GM18861 (cell line): ENCODE results near the gene GADD45GIP1.
"Not testable (repeated sequence)": the region's sequence is repeated elsewhere in the genome, so short reads cannot be mapped to it uniquely, and the experiment has no call there.

ENCODE experiments used
- ATAC-seq: cut with Tn5 transposase; IDR thresholded peaks from one replicate; pipeline ENCODE4 v1.9.1; 2021; ENCODE audit not compliant: unreplicated experiment

GADD45GIP1 gene

DNA sequence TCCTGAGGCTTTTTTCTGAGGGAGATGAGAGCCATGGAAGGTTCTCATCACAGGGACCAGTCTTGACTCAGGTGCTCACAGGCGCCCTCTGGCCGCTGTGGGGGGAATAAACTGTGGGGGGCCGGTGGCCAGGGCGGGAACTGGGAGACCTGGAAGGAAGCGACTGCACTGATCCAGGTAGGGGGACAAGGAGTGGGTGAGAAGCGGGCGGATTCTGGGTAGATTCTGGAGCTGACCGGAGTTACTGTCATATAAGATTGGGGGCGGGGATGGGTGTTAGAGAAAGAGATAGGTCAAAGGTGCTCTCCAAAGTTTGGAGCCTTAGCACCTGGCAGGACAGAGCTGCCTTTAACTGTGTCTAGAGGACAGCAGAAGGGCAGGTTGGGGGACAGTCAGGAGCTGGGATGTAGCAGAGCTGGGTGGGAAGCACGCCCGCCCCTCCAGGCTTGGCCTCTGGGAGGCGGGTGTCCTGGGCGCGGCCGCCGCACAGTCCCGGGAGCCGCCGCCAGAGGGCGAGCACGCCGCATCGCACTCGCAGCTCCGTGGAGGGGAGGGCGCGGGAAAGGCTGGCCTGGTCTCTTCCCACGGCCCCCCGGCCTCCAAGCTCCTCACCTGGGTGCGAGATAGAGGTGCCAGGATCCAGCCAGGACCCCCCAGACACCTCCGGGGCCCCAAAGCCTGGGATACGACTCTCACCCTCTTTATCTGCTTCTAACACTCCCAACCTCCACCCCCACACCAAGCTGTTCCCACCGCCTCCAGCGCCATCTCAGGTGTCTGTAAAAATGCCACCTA lies 8.2 kb upstream of the GADD45GIP1 start:
- ATAC-seq: no peak

DNA sequence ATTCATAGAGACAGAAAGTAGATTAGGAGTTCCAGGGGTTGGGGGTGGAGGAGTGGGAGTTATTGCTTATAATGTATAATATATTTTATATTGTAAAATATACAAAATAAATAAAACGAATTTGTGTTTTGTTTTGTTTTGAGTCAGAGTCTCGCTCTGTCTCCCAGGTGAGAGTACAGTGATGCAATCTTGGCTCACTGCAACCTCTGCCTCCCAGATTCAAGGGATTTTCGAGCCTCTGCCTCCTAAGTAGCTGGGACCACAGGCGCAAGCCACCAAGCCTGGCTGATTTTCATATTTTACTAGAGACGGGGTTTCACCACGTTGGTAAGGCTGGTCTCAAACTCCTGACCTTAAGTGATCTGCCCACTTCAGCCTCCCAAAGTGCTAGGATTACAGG lies 2.5 kb upstream of the GADD45GIP1 start:
- ATAC-seq: no peak

DNA sequence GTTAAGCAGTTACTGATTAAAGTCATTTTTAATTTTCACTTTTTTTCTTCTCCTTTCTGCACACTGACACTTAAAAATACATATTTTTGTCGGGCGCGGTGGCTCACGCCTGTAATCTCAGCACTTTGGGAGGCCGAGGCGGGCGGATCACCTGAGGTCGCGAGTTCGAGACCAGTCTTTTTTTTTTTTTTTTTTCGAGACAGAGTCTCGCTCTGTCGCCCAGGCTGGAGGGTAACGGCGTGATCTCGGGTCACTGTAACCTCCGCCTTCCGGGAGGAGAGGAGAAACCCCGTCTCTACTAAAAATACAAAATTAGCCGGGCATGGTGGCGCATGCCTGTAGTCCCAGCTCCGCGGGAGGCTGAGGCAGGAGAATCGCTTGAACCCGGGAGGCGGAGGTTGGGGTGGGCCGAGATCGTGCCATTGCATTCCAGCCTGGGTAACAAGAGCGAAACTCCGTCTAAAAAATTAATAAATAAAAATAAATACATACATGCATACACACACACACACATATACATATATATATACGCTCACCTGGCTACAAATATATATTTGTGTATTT lies 448 bp upstream of the GADD45GIP1 start:
- ATAC-seq: not testable (repeated sequence)

DNA sequence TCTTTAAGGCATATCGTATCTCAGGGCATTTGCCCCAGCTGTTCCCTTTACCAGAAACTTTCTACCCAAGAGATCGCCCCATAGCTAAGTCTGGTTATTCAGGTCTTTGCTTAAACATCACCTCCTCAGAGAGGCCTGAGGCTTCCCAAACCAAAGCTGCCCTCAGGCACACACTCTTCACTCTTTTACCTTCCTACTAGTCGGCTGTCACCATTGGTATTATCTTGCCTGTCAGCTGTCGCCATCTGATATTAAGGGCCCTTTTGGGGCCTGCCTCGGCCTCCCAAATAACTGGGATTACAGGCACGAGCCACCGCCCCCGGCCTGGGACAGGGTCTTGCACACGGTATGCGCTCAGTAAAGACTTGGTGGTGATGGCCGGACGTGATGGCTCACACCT lies 1.0 kb downstream of the GADD45GIP1 start:
- ATAC-seq: no peak

DNA sequence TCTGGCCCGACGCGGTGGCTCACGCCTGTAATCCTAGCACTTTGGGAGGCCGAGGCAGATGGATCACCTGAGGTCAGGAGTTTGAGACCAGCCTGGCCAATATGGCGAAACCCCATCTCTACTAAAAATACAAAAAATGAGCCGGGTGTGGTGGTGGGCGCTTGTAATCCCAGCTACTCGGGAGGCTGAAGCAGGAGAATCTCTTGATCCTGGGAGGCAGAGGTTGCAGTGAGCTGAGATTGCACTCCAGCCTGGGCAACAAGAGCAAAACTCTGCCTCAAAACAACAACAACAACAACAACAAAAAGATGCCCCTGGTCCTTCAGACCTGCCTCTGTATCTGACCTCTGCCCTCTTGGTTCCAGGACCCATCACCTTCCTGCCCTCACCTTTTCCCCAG lies 1.4 kb downstream of the GADD45GIP1 start:
- not testable (repeated sequence) for ATAC-seq

DNA sequence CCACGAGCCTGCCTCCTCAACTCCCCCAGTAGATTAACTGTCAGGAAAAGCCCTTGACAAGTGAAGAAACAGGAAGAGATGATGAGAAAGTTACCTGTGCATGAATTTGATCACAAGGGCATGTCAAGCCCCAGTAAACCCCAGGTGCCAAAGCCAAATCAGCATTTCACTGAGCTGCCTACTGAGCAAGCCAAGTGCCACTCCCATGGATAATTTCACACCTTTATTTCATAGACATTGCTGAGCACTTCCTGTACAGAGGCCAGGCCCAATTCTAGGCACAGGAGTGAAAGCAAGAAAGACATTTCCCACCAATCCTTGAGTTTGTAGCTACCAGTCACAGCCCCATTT lies 2.4 kb downstream of the GADD45GIP1 start:
- no peak for ATAC-seq

DNA sequence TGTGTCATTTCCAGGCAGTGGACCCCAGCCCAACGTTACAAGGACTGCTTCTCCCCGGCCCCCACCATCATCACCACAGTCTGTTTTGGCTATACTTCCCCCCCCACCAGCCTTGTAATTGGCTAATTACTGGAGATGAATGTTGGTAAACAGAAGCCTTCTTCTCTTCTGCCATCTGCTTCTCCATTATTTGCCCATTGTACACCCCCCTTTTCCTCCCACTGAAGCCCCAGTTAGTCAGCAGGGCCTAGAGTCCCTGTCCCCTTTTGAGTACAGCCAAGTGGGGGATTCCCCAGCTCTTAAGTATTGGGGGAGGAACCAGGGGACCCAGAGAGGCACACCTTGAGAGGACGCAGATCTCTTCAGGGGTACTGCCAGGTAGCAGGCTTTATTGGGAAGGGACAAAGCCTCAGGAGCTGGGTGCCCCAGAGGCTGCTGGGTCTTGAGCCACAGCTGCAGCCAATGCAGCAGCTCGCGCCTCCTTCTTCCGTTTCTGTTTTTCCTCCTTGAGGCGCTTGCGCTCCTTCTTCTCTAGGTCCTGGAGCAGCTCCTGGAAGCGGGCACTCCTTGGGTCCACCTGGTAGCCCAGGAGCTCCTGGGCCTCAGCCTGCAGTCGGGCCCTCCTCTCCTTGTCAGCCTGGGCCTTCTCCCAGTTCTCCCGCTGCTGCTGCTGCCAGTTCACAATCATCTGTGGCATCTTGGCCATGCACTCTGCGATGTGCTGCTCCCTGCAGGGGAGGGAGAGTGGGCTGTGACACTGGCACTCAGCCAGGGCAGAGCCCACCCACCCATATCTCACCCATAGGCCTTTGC lies 3.0 kb downstream of the GADD45GIP1 start:
- no peak for ATAC-seq

DNA sequence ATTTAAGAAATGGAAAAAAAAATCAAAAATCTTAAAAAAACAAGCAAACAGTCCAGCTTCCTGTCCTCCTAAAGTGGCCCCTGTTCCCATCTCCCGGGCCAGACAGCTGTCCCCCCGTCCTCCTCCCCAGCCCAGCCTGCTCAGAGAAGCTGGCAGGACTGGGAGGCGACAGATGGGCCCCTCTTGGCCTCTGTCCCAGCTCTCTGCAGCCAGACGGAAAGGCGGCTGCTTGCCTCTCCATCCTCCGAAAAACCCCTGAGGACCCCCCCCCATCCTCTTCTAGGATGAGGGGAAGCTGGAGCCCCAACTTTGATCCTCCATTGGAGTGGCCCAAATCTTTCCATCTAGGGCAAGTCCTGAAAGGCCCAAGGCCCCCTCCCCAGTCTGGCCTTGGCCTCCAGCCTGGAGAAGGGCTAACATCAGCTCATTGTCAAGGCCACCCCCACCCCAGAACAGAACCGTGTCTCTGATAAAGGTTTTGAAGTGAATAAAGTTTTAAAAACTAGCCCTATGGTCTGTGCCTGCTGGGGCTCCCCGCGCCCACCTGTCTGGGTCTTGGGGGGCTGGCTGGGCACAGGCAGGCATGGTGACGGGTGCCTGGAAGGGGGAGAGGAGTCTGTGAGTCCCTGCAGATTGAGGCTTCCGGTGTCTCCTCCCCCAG lies 3.8 kb downstream of the GADD45GIP1 start:
- no peak for ATAC-seq

DNA sequence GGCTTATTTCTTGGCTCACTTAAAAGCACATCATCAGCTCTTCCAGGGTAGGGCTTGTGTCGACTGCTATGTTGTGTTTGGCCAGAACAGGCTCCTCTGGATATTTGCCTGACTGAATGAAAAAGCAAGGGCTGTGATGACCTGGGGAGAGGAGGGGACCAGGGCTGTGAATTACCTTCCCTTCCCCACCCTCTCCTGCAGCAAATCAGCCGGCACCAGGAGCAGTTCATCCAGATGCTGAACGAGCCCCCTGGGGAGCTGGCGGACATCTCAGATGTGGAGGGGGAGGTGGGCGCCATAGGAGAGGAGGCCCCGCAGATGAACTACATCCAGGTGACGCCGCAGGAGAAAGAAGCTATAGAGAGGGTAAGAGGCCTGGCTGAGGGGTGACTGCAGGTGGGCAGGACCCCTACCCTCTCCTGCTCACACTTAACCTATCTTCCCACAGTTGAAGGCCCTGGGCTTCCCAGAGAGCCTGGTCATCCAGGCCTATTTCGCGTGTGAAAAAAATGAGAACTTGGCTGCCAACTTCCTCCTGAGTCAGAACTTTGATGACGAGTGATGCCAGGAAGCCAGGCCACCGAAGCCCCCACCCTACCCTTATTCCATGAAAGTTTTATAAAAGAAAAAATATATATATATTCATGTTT lies 4.4 kb downstream of the GADD45GIP1 start:
- no peak for ATAC-seq

DNA sequence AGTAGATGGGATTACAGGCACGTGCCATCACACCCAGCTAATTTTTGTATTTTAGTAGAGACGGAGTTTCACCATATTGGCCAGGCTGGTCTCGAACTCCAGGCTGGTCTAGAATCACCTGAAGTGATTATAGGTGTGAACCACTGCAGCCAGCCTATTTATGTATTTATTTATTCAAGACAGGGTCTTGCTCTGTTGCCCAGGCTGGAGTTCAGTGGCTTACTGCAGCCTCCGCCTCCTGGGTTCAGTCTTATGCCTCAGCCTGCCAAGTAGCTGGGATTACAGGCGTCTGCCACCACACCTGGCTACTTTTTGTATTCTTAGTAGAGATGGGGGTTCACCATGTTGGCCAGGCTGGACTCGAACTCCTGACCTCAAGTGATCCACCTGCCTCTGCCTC lies 5.0 kb downstream of the GADD45GIP1 start:
- not testable (repeated sequence) for ATAC-seq

DNA sequence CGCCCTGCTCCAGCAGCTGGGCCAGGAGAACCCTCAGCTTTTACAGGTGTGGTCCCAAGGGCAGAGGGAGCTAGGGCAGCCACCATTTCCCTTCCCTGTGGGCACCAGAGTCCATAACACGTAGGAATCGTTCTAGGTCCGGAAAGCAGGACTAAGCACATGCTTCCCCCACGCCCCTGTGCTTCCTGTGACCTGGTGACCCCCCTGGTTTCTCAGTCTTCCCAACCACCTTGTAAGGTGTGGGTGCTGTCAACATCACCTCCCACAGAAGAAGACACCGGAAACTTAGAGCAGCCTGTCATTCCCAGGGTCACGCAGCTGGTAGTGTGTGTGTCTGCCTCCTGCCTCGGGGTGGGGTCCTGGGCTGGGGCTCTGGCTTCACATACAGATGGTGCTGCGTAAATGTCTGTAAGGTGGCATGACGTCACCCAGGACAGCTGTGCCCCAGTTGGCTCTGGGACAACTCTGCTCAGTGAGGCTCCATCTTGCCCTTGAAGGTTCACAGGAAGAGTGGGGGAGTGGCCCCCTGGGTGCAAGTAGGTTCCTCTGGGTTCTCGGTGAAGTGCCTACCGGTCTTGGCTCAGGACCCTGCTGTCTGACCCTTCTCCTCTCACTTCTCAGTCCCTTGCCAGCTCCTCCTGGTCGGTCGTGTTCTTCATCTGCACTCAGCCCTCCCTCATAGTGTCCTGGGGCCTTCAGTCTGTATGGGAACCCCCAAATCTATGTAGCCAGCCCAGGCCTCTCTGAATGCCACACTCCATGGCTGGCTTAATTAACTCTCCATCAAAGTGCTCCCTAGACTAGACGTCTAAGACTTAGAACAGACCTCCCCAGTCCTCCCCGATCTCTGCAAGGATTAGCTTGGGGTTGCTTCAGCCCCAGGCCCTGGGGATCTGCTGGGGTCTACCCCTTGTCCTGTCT lies 7.4 kb downstream of the GADD45GIP1 start:
- ATAC-seq: no peak

DNA sequence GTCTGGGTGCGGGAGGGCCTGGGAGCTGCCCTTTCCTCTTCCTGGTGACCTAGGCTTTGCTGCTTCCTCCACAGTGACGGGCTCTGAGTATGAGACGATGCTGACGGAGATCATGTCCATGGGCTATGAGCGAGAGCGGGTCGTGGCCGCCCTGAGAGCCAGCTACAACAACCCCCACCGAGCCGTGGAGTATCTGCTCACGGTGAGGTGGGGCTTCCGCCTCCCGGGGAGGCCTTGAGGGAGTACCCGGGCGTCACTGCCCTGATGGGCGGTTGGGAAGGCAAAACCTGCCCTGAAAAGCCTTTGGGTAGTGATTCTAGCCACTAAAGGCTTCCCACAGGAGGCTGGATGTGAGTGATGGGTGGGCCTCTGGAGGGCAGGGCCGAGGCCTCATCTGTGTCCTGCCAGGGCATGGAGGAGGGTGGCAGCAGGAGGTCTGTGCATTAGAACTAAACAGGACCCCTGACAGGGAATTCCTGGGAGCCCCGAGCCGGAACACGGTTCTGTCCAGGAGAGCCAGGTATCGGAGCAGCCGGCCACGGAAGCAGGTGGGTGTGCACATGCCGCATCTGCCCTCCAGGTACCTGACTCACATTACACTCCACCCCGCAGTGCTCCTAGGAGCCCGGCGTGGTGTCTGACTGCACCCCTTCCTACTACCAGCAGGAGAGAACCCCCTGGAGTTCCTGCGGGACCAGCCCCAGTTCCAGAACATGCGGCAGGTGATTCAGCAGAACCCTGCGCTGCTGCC lies 8.2 kb downstream of the GADD45GIP1 start:
- ATAC-seq: no peak

DNA sequence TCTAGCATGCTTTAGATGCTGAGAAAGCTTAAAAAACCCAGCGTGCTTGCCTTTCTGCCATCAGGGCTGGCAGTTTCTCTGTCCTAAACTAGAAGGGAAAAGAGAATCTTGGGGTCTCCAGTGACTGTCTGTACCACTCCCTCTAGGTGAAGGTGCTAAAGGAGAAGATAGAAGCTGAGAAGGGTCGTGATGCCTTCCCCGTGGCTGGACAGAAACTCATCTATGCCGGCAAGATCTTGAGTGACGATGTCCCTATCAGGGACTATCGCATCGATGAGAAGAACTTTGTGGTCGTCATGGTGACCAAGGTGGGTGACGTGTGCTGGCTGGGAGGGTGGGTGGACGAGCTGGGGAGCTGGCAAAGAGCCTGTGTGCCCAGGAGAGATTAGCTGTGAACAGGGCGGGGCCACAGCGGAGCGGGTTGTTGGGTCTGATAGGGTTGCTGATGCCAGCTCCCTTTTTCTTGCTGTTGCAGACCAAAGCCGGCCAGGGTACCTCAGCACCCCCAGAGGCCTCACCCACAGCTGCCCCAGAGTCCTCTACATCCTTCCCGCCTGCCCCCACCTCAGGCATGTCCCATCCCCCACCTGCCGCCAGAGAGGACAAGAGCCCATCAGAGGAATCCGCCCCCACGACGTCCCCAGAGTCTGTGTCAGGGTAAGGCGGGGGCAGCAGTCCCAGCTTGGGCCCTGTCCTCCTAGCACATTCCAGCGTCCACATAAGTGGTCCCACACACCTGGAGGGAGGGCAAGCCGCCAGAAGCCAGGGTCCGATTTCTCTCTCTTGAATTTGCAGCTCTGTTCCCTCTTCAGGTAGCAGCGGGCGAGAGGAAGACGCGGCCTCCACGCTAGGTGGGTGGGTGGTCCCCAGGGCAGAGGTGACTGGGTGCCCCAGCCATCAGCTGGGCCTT lies 9.1 kb downstream of the GADD45GIP1 start:
- no peak for ATAC-seq

DNA sequence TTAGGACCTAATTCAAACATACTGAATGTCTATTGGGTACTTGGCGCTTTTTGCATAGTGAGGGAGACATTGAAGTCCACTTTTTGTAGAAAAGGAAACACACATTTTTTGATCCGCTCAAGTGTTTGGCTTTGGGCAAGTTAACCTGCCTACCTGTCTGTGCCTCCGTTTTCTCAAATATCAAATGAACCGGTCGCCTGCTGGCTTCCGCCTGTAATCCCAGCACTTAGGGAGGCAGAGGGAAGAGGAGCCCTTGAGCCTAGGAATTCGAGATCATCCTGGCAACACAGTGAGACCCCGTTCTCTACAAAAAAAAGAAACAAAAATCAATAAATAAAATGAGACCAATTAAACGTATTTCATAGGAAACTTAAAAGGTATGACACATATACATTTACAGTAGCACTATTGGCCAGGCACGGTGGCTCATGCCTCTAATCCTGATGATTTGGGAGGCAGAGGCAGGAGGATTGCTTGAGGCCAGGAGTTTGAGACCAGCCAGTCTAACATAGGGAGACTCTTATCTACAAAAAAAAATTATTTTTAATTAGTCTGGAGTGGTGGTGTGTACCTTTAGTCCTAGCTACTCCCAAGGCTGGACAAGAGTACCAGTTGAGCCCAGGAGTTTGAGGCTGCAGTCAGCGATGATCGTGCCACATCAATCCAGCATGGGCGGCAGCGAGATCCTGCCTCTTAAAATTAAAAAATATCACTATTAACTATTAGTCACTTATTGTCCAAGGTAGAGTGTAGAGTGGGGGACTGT lies 10.1 kb downstream of the GADD45GIP1 start:
- no peak for ATAC-seq

DNA sequence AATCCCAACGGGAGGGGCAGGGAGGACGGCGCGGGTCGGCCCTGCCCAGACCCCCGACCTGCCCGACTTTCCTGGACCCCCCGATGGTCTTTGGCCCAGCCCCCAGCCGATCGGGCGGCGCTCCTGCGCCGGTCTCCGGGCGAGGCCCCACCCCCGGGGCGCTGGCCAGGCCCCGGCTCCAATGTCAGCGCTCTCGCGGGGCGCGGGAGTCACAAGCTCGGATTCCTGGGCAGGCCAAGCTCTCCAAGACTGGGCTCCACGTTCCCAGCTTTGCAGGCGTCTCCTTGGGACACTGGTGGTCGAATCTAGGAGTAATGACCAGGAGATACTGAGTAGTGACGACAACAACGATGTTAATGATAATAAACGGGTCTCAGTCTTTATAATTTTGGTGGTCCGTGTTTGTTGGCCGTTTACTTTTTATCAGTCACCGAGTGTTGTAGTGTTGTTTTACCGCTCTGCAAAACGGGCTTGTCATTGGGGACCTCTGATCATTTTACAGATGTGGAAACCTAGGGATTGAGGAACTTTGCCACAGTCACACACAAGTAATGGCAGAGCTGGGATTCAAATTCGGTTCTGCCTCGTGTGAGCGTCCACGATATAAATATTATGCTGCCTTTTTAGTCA lies 10.8 kb downstream of the GADD45GIP1 start:
- peak; percentile 11 for ATAC-seq

DNA sequence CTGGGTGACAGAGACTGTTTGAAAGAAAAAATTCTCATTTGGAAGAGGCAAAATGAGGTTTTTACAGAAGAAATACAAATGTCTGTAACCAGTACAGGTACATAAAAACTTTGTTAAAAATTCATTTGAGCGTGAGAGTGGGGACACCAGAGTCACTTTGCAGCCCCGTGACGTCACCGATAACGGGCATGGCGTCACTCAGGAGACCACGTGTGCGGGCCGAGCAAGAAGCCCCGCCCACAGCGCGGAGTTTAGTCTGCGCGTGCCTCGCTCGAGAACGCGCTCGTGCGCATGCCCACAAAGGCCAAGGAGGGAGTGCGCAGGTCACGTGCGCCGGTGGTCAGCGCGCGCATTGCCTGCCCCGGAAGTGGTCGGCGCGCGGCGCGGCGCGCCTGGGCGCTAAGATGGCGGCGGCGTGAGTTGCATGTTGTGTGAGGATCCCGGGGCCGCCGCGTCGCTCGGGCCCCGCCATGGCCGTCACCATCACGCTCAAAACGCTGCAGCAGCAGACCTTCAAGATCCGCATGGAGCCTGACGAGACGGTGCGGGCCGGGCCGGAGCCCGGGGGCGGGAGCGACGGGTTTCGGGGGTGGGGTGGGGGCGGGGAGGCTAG lies 11.4 kb downstream of the GADD45GIP1 start, which contains the start of gene RAD23A:
RAD23A (plus strand) TSS at position 384 of the 613 bp plus-strand sequence; CDS start at position 471, 87 bp downstream.
- peak; percentile 70 for ATAC-seq
